ENCODE results near the gene GHITM. TPM values are rescaled to one million over a fixed set of nuclear protein-coding genes. Genes with fewer than 3 reads are reported as not detected.
A peak's percentile ranks its signal among the peaks of the same experiment; 100 is the strongest.
"Not testable (repeated sequence)": the region's sequence is repeated elsewhere in the genome, so short reads cannot be mapped to it uniquely, and the experiment has no call there.

Gene GHITM
- total RNA-seq, 4 donors from 2014 or later: 145 to 161 (median 154) TPM

DNA sequence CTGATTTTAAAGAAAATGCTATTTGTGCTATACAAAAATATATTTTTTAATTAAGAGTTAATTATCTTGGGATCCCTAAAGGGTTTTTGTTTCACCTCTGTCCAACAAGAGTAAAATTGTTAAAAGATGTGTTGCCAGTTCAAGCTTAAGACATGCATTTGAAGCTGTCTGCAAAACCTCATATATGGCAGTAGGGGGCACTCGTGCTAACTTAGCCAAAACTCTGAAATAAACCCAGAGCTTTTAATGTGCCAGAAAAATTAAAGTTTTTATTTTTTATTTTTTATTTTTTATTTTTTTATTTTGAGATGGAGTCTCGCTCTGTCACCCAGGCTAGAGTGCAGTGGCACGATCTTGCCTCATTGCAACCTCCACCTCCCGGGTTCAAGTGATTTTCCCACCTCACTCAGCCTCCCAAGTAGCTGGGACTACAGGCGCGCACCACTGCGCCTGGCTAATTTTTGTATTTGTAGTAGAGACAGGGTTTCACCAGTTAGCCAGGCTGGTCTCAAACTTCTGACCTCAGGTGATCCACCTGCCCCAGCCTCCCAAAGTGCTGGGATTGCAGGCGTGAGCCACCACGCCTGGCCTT lies 8.8 kb downstream of the GHITM start:
- WGBS: 87% methylated on average over 9 of the region's 9 CpGs
- H3K27me3 ChIP-seq; H3K27ac ChIP-seq (replicated peaks in 1 of 4); DNase-seq (ENCODE audit: extremely low spot score); H3K4me1 ChIP-seq; H3K9me3 ChIP-seq; H3K4me3 ChIP-seq; intact Hi-C loops (cut with DNase I): not testable (repeated sequence)
- peaks cover 81 to 100% (median 92%) of the 10 kb centered on the region in 4 donors for H3K36me3 ChIP-seq
- TF ChIP-seq CTCF (IDR thresholded peaks at IDR 0.05): peak; percentile 42 to 72 (median 45)

DNA sequence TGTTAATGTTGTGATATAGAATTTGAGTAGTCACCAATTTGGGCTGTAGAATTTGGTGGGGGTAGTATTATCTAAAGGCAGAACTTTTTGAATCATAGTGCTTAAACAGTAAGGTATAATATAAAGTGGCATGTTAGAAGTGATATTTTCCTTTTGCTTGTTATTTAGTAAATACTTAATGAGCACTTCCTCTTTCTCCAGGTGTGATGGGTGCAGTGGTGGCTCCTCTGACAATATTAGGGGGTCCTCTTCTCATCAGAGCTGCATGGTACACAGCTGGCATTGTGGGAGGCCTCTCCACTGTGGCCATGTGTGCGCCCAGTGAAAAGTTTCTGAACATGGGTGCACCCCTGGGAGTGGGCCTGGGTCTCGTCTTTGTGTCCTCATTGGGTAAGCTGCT lies 10.5 kb downstream of the GHITM start:
- WGBS: 92% methylated on average over 2 of the region's 2 CpGs

DNA sequence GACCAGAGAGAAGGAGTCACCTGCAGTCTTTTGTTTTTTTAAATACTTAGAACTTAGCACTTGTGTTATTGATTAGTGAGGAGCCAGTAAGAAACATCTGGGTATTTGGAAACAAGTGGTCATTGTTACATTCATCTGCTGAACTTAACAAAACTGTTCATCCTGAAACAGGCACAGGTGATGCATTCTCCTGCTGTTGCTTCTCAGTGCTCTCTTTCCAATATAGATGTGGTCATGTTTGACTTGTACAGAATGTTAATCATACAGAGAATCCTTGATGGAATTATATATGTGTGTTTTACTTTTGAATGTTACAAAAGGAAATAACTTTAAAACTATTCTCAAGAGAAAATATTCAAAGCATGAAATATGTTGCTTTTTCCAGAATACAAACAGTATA lies 13.5 kb downstream of the GHITM start:
- intact Hi-C loops (cut with DNase I): no loop called here

More for the DNA sequence above, 10.5 kb downstream of the GHITM start:
- intact Hi-C loops (cut with DNase I): no loop called here
- TF ChIP-seq POLR2AphosphoS5 (IDR thresholded peaks at IDR 0.05): no peak
- H3K9me3 ChIP-seq: no peaks in the 10 kb centered on the region
- DNase-seq (ENCODE audit: extremely low spot score): no peak
- H3K27ac ChIP-seq (replicated peaks in 1 of 4): no peak overlapping the region
- H3K4me3 ChIP-seq: no peak overlapping the region
- peaks cover 70 to 100% (median 92%) of the 10 kb centered on the region in 4 donors for H3K36me3 ChIP-seq
- H3K4me1 ChIP-seq: no peaks in the 10 kb centered on the region
- H3K27me3 ChIP-seq: no peaks in the 10 kb centered on the region

DNA sequence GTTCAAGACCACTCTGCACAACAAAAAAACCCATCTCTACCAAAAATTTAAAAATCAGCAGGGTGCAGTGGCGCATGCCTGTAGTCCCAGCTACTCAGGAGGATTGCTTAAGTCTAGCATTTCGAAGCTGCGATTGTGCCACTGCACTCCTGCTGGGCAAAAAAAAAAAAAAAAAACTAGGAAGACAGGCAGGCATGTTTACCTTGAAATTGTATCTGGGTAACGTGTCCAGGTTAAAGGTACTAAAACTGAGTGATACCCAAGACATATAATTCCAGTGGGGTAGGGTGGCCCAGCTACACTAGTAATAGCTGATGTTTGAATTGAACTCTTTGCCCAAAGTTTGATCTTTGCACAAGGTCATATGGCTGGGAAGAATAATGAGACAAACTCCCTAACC lies 16.2 kb downstream of the GHITM start:
- H3K4me1 ChIP-seq: no peaks in the 10 kb centered on the region
- H3K36me3 ChIP-seq: peaks cover 25 to 53% (median 49%) of the 10 kb centered on the region in 4 donors
- intact Hi-C loops (cut with DNase I): no loop called here

More for the DNA sequence above, 13.5 kb downstream of the GHITM start:
- no peak for DNase-seq (ENCODE audit: extremely low spot score)
- H3K36me3 ChIP-seq: peaks cover 47 to 78% (median 73%) of the 10 kb centered on the region in 4 donors
- no peak overlapping the region for H3K4me3 ChIP-seq
- H3K27me3 ChIP-seq: no peaks in the 10 kb centered on the region
- no peaks in the 10 kb centered on the region for H3K9me3 ChIP-seq
- H3K27ac ChIP-seq (replicated peaks in 1 of 4): no peak overlapping the region
- H3K4me1 ChIP-seq: no peaks in the 10 kb centered on the region
- TF ChIP-seq CTCF (IDR thresholded peaks at IDR 0.05): no peak
- TF ChIP-seq EP300 (IDR thresholded peaks at IDR 0.05): no peak
- no peak for TF ChIP-seq POLR2A (IDR thresholded peaks at IDR 0.05; ENCODE audit: low read depth)
- no peak for TF ChIP-seq POLR2AphosphoS5 (IDR thresholded peaks at IDR 0.05)

GRCh38 chr10:84156009-84156408 lies 16.7 kb downstream of the GHITM start:
- Histone ChIP-seq H3K4me3 (no peak overlapping the region), H3K4me1 (no peaks in the 10 kb centered on the region), H3K27ac (replicated peaks in 1 of 4) (no peak overlapping the region), H3K27me3 (no peaks in the 10 kb centered on the region), H3K9me3 (no peaks in the 10 kb centered on the region), H3K36me3 (peaks cover 20 to 48% (median 44%) of the 10 kb centered on the region in 4 donors)
- DNase-seq (ENCODE audit: extremely low spot score): no peak
- WGBS: 89% methylated on average over 2 of the region's 2 CpGs
- TF ChIP-seq CTCF (IDR thresholded peaks at IDR 0.05) (no peak), EP300 (IDR thresholded peaks at IDR 0.05) (no peak), POLR2AphosphoS5 (IDR thresholded peaks at IDR 0.05) (no peak), POLR2A (IDR thresholded peaks at IDR 0.05; ENCODE audit: low read depth) (no peak)
- intact Hi-C loops (cut with DNase I): no loop called here

More for the DNA sequence above, 16.2 kb downstream of the GHITM start:
- no peaks in the 10 kb centered on the region for H3K27me3 ChIP-seq
- H3K9me3 ChIP-seq: no peaks in the 10 kb centered on the region
- H3K27ac ChIP-seq (replicated peaks in 1 of 4): no peak overlapping the region
- no peak for DNase-seq (ENCODE audit: extremely low spot score)
- WGBS: 95% methylated on average over 4 of the region's 4 CpGs
- no peak for TF ChIP-seq POLR2AphosphoS5 (IDR thresholded peaks at IDR 0.05)
- no peak for TF ChIP-seq POLR2A (IDR thresholded peaks at IDR 0.05; ENCODE audit: low read depth)
- no peak for TF ChIP-seq CTCF (IDR thresholded peaks at IDR 0.05)
- TF ChIP-seq EP300 (IDR thresholded peaks at IDR 0.05): no peak
- H3K4me3 ChIP-seq: no peak overlapping the region

All from esophagus muscularis mucosa (tissue), 4 donors.